Measurements from ENCODE around the gene PAX5. TPM values are rescaled to one million over a fixed set of nuclear protein-coding genes. Genes with fewer than 3 reads are reported as not detected.

The PAX5 gene
- total RNA-seq, 1 experiment from 2014 or later = 0.39 TPM

DNA sequence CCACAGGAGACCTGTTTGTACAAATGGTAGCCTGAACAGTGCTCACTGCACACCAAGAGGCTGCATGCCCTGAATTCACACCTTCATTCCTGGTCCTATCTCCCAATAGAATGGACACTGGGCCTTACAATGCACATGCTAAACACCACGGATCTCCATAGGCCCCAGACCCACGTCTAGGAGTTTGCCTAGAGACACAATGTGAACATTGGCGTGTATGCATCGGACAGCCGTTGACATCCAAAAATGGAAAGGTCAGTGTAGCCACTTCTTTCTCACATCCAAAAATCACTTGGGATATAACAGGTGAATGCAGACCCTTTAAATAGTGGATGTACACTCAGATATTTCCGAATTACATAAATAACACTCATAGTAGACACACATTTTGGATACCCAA, 927 bp downstream of the PAX5 start:
- H3K14ac ChIP-seq (ENCODE audit: insufficient read depth, low read length) = no peak overlapping the region; the same call in 1 of the 2 replicates
- H3K79me2 ChIP-seq (ENCODE audit: insufficient read depth, low read length) = no peaks in the 10 kb centered on the region
- H3K36me3 Mint-ChIP-seq (ENCODE audit: insufficient read depth in 1 of 3, low read depth in 3 of 3) = peaks cover 0 to 2% (median 0%) of the 10 kb centered on the region in 3 experiments; a peak in 2 of 7 replicates
- no peaks in the 10 kb centered on the region for H3K79me1 ChIP-seq (ENCODE audit: insufficient read depth, low read depth, low read length, poor library complexity, severe bottlenecking)
- no peak overlapping the region for H2AK5ac ChIP-seq (ENCODE audit: insufficient read length, low read length)
- peaks cover 38 to 50% of the 10 kb centered on the region in 2 experiments for H3K4me1 Mint-ChIP-seq
- no CpG with 5 or more reads among the region's 6 CpGs for WGBS (ENCODE audit: extremely low coverage, insufficient read length, low lambda C conversion rate)
- H3K4me3 Mint-ChIP-seq = peak overlapping the region; percentile 44 to 68; a peak in 3 of 5 replicates
- no peak for TF ChIP-seq CTCF (conservative IDR thresholded peaks at IDR 0.05)
- H3K4ac ChIP-seq (ENCODE audit: low read depth, low read length) = no peak overlapping the region
- H2BK15ac ChIP-seq (ENCODE audit: low read depth, low read length) = no peak overlapping the region
- no peak overlapping the region for H2BK120ac ChIP-seq (ENCODE audit: low read depth, low read length, poor library complexity, severe bottlenecking)
- H3K18ac ChIP-seq (ENCODE audit: insufficient read length, low read depth, low read length) = no peak overlapping the region
- H3K56ac ChIP-seq (ENCODE audit: insufficient read length, low read depth, low read length) = no peak overlapping the region
- DNase-seq = no peak
- no peak overlapping the region for H3K23ac ChIP-seq (ENCODE audit: insufficient read length, low read depth, low read length)
- H4K5ac ChIP-seq (ENCODE audit: insufficient read length, low read depth, low read length) = no peak overlapping the region
- no peaks in the 10 kb centered on the region for H3K9me3 ChIP-seq (ENCODE audit: control insufficient read depth, low read depth, low read length)
- H3K27me3 ChIP-seq (ENCODE audit: insufficient read depth, low read length) = peaks cover 84% of the 10 kb centered on the region
- peaks cover 45% of the 10 kb centered on the region for H3K23me2 ChIP-seq (ENCODE audit: insufficient read length, low read depth, low read length, poor library complexity, severe bottlenecking)
- H2BK12ac ChIP-seq (ENCODE audit: insufficient read length, low read depth, low read length) = no peak overlapping the region
- H4K8ac ChIP-seq (replicated peaks; ENCODE audit: insufficient read length, low read depth, low read length) = no peak overlapping the region
- no peak overlapping the region for H3T11ph ChIP-seq (ENCODE audit: low read length)
- H2BK5ac ChIP-seq (ENCODE audit: insufficient read length, low read length) = no peak overlapping the region
- peaks cover 0 to 6% of the 10 kb centered on the region in 2 experiments; a peak in 3 of 5 replicates for H3K9me3 Mint-ChIP-seq
- no peak overlapping the region for H2BK20ac ChIP-seq (ENCODE audit: low read depth, low read length, poor library complexity, severe bottlenecking)
- peaks cover 100% of the 10 kb centered on the region for H3K27me3 Mint-ChIP-seq (ENCODE audit: low read depth)
- no peak overlapping the region for H3K4me2 ChIP-seq (ENCODE audit: insufficient read depth, insufficient read length, low read length)
- no peak overlapping the region for H2AFZ ChIP-seq (ENCODE audit: low read length)
- no peak overlapping the region for H3K27ac Mint-ChIP-seq
- H4K20me1 ChIP-seq (ENCODE audit: control insufficient read depth, insufficient read depth, insufficient read length) = peaks cover 3% of the 10 kb centered on the region
- H3K4me1 ChIP-seq (ENCODE audit: insufficient read depth, low read length) = no peaks in the 10 kb centered on the region
- no peak overlapping the region for H3K9ac ChIP-seq (ENCODE audit: extremely low read depth, insufficient read length, low read length)
- H3K27ac ChIP-seq (ENCODE audit: insufficient read length, low read depth, low read length) = no peak overlapping the region
- H4K91ac ChIP-seq (ENCODE audit: insufficient read length, low read depth, low read length) = no peak overlapping the region
